HTERT RPE-1 (cell line): Measurements from ENCODE around the gene PLEKHM2.

ENCODE experiments used
- in situ Hi-C: fragments of 300-500 bp; cut with MboI; formaldehyde crosslinking; loops from 4 replicates; pipeline ENCODE4 v1.14.3; 2020; ENCODE audit warnings: low sequenced_read_pairs

The PLEKHM2 gene

GRCh38 chr1:15736038-15736891 lies 52.1 kb downstream of the PLEKHM2 start, which contains the start of gene SLC25A34:
SLC25A34 (plus strand) TSS chr1:15736258; CDS start chr1:15736486, 228 bp downstream.
- in situ Hi-C loops = no loop called here

GRCh38 chr1:15736892-15737261 lies 52.8 kb downstream of the PLEKHM2 start:
- in situ Hi-C loops = no loop called here

GRCh38 chr1:15737324-15738319 lies 53.5 kb downstream of the PLEKHM2 start:
- in situ Hi-C loops = no loop called here

GRCh38 chr1:15738416-15739113 lies 54.4 kb downstream of the PLEKHM2 start:
- in situ Hi-C loops = no loop called here

- in situ Hi-C loops = no loop called here
Observed at GRCh38 chr1:15739259-15739658, 55.1 kb downstream of the PLEKHM2 start.

DNA sequence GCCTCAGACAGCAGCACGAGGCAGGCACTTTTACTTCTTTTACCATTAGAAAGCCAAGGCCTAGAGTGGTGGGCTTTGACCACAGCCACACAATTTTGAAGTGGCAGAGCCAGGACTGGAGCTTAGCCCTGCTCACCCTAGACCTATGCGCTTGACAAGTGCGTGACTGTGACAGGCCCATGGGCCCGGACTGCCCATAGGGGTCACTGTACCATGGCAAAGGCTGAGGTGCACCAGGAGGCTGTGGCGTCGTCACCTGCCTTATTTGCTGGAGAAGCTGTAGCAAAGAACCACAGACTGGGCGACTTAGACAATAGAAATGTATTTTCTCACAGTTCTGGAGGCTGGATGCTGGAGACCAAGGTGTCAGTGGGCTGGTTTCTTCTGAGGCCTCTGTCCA lies 55.6 kb downstream of the PLEKHM2 start:
- in situ Hi-C loops = no loop called here

DNA sequence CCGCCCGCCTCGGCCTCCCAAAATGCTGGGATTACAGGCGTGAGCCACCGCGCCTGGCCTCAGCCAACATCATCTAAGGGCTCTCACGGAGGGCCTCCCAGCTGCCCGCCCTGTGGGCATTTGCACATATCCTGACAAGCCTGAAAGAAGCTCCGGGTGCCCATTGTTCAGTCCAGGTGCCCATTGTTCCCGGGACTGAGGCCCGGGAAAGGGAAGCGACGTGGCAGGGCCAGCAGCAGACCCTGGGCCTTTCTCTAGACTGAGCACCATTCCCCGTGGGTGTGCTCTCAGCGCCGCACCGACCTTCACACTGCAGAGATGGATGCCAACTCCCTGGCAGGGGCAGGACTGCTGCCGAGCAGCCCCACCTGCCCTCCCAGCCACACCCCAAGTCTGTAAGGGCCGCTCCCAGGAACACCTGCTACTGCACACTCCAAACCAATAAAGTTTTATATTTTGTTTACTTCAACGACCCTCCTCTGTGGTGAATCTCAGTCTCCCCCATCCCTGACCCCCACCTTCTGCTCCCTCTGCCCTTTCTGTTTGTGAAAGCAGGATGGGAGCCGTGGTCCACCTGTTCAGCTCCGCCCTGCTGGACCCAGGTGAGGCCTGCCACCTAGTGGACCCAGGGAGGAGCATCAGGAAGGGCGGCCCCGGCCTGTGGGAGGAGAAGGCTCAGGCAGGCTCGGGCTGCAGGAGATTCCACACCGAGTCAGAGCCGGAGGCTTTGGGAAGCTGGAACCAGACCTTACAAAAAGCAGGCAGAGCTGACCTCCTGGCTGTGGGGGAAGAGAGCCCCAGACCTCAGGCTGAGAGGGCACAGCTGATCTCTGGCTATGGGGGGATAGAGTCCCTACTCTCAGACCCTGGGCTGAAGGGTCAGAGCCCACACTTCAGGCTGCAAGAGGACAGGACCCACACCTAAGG lies 57.1 kb downstream of the PLEKHM2 start:
- in situ Hi-C loops = no loop called here

GRCh38 chr1:15742339-15742801 lies 58.2 kb downstream of the PLEKHM2 start, which contains the start of gene TMEM82:
TMEM82 (plus strand) TSS chr1:15742499; CDS start chr1:15742560, 61 bp downstream.
- in situ Hi-C loops = no loop called here

- in situ Hi-C loops = no loop called here
Observed at GRCh38 chr1:15744122-15744679, 60.1 kb downstream of the PLEKHM2 start.

GRCh38 chr1:15747378-15747777 lies 63.3 kb downstream of the PLEKHM2 start:
- in situ Hi-C loops = no loop called here

GRCh38 chr1:15748264-15748663 lies 64.1 kb downstream of the PLEKHM2 start:
- in situ Hi-C loops = no loop called here

DNA sequence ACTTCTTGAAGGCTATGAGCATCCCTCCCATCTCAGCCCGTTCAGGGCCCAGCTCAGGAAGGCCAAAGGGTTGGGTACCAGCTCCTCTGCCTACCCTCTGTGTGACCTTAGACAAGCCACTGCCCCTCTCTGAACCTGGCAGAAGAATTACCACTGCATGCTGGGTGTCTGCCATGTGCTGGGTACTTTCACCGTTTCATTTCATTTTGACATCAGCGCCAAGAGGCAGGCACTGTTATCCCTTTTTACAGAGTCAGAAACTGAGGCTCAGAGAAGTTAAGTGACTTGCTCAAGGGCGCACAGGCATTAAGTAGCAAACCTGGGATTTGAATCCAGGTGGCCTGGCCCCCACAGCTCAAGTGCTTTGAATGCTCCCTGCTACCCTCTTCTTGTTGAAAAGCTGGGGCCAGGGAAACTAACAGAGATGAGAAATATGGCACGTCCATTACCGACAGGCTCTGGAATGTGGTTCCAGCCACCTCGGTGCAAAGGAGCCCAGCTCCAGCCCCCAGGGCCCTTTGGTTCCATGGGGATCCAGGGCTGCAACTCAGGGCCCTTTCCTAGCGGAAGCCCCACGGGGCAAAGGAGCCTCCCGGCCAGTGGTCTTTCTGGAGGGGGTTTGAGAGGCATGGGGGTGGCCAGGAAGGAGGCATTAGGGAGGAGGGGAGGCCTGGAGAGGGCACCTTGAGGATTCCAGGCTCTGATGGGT lies 64.7 kb downstream of the PLEKHM2 start:
- in situ Hi-C loops = no loop called here

- in situ Hi-C loops = no loop called here
Observed at GRCh38 chr1:15749399-15750291, 65.5 kb downstream of the PLEKHM2 start.

GRCh38 chr1:15750924-15751323 lies 66.8 kb downstream of the PLEKHM2 start:
- in situ Hi-C loops = no loop called here

DNA sequence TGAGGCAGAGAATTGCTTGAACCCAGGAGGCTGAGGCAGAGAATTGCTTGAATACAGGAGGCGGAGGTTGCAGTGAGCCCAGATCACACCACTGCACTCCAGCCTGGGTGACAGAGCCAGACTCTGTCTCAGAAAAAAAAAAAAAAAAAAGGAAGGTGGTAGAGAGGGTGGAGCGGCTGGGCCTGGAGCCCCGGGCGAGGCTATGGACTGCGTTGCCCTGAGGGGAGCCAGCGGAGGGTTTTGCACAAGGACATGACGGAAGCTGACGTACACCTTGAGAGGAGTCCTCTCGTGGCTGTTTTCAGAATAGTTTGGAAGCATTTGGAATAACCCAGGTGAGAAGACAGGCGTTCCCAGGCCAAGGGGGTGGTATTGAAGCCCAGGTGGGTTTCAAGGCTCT lies 67.6 kb downstream of the PLEKHM2 start:
- in situ Hi-C loops = no loop called here

DNA sequence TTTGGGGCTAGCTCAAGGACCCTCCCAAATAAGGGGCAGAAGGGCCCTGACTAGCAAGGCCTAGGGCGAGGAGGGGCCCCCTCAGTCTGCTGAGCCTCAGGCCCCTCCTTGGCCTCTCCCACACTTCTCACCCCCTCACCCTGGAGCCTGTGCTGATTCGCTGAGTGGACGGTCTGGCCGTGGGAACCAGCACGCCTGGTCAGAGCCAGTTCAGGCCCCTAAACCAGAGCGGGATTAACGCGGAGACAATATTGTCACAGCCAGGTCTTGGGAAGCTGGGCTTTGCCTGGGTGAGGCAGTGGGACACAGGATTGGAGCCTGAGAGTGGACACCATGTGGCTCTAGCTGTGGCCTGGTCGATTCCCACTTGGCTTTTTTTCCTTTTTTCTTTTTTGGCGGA lies 69.7 kb downstream of the PLEKHM2 start:
- in situ Hi-C loops = no loop called here

GRCh38 chr1:15755021-15755645 lies 71.0 kb downstream of the PLEKHM2 start:
- in situ Hi-C loops = no loop called here
